Measurements from ENCODE around the gene PLEKHO2. TPM values are rescaled to one million over a fixed set of nuclear protein-coding genes. Genes with fewer than 3 reads are reported as not detected.
A peak's percentile ranks its signal among the peaks of the same experiment; 100 is the strongest.

Gene PLEKHO2
- total and polyA plus RNA-seq, 2 of the 13 experiments (the other 11 are each of a cell fraction or from before 2014, with no cell fraction given), result 3.8 to 4.8 TPM

DNA sequence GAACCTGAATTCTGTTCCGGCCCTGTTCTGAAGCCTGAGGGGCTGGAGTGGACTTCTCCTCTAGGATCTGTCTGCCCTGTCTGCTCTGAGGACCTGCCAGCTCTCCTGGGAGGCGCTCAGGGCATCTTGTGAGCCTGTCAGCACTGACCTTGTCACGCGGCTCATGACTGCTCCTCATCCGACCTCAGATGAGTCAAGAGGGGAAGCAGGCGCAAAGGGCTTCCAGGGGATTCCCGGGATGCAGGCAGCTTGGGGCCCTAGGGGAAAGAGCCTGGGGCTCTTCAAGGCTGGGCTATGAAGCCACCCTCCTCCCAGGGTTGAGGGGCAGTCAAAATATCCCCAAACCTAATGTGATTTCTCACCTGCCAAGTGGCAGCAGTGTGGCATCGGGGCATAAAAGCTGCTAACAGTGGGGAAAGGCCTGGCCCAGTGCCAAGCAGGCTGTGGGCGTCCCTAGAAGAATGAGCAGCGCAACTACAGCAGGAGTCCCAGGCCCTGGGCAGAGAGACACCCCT is 42.3 kb downstream of the PLEKHO2 start:
- H3K79me2 ChIP-seq (ENCODE audit: insufficient read depth, low read length), result no peaks in the 10 kb centered on the region
- no peaks in the 10 kb centered on the region for H3K36me3 ChIP-seq (replicated peaks in 1 of 2; ENCODE audit: control insufficient read depth in 1 of 2, insufficient read depth in 2 of 2, low read length in 2 of 2)
- ATAC-seq (peak; percentile 77), DNase-seq (ENCODE audit: low spot score) (no peak), FAIRE-seq (no peak)
- no peaks in the 10 kb centered on the region for H3K9me3 ChIP-seq (ENCODE audit: low read length)
- no peaks in the 10 kb centered on the region for H4K20me1 ChIP-seq (ENCODE audit: insufficient read depth, low read length)
- 20% methylated on average over 3 of the region's 10 CpGs for WGBS (ENCODE audit: low lambda C conversion rate)
- H3K27me3 ChIP-seq (ENCODE audit: control insufficient read depth in 1 of 2, insufficient read depth in 2 of 2, low read length in 2 of 2), result peaks cover 1 to 6% of the 10 kb centered on the region in 2 experiments; a peak in 2 of 5 replicates
- no peak overlapping the region; the same call in 1 of the 2 replicates for H3K4me2 ChIP-seq (ENCODE audit: low read depth, low read length)
- CTCF ChIA-PET (ENCODE audit: low intra/inter-chr PET ratio, low total read pairs), result no interaction called here
- H3K9ac ChIP-seq (ENCODE audit: insufficient read depth, low read depth, low read length), result no peak overlapping the region
- H3K4me3 ChIP-seq (replicated peaks in 1 of 3; ENCODE audit: insufficient read depth in 1 of 3, low read depth in 2 of 3, low read length in 3 of 3), result no peak overlapping the region
- H3K27ac ChIP-seq (ENCODE audit: extremely low read length, insufficient read depth, low read length), result no peak overlapping the region
- H3K4me1 ChIP-seq (ENCODE audit: insufficient read depth, low read length), result peaks cover 16% of the 10 kb centered on the region
- intact Hi-C loops (cut with micrococcal nuclease; ENCODE audit: unreplicated experiment), result no loop called here
- no peak overlapping the region for H2AFZ ChIP-seq (ENCODE audit: low read length)
- BruUV-seq (replicated peaks), result no TSS peak
- POLR2A ChIA-PET, result interaction anchor here (1.4 kb wide), 1 partner anchor 10 kb away, joined by 8 read pairs; no protein-coding TSS in a partner anchor
- in situ Hi-C loops (cut with HindIII; ENCODE audit: extremely low pct_ligation_motif_present, low pct_unique_long_range_greater_than_20kb), result no loop called here
- peak; percentile 37; the same call in 1 of the 2 replicates for TF ChIP-seq SALL1 (CRISPR knock-in tag; IDR thresholded peaks at IDR 0.05)
- TF ChIP-seq, protein P1, sequence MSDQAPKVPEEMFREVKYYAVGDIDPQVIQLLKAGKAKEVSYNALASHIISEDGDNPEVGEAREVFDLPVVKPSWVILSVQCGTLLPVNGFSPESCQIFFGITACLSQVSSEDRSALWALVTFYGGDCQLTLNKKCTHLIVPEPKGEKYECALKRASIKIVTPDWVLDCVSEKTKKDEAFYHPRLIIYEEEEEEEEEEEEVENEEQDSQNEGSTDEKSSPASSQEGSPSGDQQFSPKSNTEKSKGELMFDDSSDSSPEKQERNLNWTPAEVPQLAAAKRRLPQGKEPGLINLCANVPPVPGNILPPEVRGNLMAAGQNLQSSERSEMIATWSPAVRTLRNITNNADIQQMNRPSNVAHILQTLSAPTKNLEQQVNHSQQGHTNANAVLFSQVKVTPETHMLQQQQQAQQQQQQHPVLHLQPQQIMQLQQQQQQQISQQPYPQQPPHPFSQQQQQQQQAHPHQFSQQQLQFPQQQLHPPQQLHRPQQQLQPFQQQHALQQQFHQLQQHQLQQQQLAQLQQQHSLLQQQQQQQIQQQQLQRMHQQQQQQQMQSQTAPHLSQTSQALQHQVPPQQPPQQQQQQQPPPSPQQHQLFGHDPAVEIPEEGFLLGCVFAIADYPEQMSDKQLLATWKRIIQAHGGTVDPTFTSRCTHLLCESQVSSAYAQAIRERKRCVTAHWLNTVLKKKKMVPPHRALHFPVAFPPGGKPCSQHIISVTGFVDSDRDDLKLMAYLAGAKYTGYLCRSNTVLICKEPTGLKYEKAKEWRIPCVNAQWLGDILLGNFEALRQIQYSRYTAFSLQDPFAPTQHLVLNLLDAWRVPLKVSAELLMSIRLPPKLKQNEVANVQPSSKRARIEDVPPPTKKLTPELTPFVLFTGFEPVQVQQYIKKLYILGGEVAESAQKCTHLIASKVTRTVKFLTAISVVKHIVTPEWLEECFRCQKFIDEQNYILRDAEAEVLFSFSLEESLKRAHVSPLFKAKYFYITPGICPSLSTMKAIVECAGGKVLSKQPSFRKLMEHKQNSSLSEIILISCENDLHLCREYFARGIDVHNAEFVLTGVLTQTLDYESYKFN (CRISPR knock-in tag; conservative IDR thresholded peaks at IDR 0.05), result 0 out of 2 replicates have a peak, but pooled peaks have one; percentile 19
- peak; percentile 24; the same call in 1 of the 2 replicates for TF ChIP-seq ZNF670 (CRISPR knock-in tag; IDR thresholded peaks at IDR 0.05; ENCODE audit: borderline replicate concordance)
- TF ChIP-seq ZFP36L1 (CRISPR knock-in tag; IDR thresholded peaks at IDR 0.05), result no peak
- no peak for TF ChIP-seq ARNT2 (CRISPR knock-in tag; IDR thresholded peaks at IDR 0.05; ENCODE audit: low read depth)
- no peak for TF ChIP-seq MBD4 (IDR thresholded peaks at IDR 0.05; ENCODE audit: borderline replicate concordance, low read length)
- TF ChIP-seq, protein P2, sequence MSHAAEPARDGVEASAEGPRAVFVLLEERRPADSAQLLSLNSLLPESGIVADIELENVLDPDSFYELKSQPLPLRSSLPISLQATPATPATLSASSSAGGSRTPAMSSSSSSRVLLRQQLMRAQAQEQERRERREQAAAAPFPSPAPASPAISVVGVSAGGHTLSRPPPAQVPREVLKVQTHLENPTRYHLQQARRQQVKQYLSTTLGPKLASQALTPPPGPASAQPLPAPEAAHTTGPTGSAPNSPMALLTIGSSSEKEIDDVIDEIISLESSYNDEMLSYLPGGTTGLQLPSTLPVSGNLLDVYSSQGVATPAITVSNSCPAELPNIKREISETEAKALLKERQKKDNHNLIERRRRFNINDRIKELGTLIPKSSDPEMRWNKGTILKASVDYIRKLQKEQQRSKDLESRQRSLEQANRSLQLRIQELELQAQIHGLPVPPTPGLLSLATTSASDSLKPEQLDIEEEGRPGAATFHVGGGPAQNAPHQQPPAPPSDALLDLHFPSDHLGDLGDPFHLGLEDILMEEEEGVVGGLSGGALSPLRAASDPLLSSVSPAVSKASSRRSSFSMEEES (CRISPR knock-in tag; IDR thresholded peaks at IDR 0.05), result peak; percentile 34; the same call in 1 of the 2 replicates
- no peak for TF ChIP-seq ZNF232 (CRISPR knock-in tag; IDR thresholded peaks at IDR 0.05; ENCODE audit: borderline replicate concordance)
- no peak for TF ChIP-seq FOXK2 (IDR thresholded peaks at IDR 0.05)
- TF ChIP-seq ARNTL (CRISPR knock-in tag; IDR thresholded peaks at IDR 0.05), result peak; percentile 52; the same call in 1 of the 2 replicates
- TF ChIP-seq NFRKB (IDR thresholded peaks at IDR 0.05), result no peak
- no peak for TF ChIP-seq MIER2 (CRISPR knock-in tag; IDR thresholded peaks at IDR 0.05)
- TF ChIP-seq ZNF619 (CRISPR knock-in tag; IDR thresholded peaks at IDR 0.05), result no peak
- TF ChIP-seq, protein P3, sequence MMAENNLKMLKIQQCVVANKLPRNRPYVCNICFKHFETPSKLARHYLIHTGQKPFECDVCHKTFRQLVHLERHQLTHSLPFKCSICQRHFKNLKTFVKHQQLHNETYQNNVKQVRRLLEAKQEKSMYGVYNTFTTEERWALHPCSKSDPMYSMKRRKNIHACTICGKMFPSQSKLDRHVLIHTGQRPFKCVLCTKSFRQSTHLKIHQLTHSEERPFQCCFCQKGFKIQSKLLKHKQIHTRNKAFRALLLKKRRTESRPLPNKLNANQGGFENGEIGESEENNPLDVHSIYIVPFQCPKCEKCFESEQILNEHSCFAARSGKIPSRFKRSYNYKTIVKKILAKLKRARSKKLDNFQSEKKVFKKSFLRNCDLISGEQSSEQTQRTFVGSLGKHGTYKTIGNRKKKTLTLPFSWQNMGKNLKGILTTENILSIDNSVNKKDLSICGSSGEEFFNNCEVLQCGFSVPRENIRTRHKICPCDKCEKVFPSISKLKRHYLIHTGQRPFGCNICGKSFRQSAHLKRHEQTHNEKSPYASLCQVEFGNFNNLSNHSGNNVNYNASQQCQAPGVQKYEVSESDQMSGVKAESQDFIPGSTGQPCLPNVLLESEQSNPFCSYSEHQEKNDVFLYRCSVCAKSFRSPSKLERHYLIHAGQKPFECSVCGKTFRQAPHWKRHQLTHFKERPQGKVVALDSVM (CRISPR knock-in tag; IDR thresholded peaks at IDR 0.05), result no peak
- TF ChIP-seq RARA (CRISPR knock-in tag; IDR thresholded peaks at IDR 0.05), result peak; percentile 63
